Stimulated activated CD8-positive, alpha-beta memory T cell treated with anti-CD3 and anti-CD28 coated beads, Interleukin-4, amount 100 ng/mL, for 4 hours (primary cell): Measurements from ENCODE around the gene BACH2.

Source experiments
- DNase-seq, 2 donors: peaks; one replicate each; pipeline ENCODE4 v3.0.0-alpha.2; 2020; ENCODE audit warnings: low read depth in 2 of 2, low spot score in 1 of 2

BACH2 gene

DNA sequence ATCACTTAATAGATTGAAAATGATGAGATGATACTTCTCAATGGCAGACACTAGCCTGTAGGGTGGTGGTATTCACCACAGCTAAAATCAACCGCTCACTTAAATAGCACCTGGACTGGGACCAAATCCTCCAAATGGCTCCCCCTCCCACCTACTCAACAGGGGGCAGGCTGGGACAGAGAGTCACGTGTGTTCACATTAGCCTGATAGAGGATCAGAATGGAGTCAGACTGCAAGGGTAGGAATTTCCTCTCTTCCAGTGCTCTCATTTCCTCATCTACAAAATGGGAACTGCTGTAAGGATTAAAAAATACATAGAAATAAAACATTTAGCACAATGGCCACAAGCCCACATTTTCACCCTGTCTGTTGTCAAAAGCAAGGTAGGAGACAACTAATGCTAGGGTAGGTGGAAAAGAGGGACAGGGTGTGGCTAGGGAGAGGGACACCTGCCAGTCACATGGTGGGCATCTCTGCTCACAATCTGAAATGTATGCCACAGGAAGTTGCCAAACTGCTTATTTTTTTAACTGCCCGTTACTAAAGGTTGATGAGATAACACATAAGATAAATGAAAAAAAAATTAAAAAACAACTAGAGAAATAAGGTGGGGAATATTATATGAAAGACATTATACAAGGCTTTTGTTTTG is 55.3 kb downstream of the BACH2 start:
- DNase-seq = no peak

DNA sequence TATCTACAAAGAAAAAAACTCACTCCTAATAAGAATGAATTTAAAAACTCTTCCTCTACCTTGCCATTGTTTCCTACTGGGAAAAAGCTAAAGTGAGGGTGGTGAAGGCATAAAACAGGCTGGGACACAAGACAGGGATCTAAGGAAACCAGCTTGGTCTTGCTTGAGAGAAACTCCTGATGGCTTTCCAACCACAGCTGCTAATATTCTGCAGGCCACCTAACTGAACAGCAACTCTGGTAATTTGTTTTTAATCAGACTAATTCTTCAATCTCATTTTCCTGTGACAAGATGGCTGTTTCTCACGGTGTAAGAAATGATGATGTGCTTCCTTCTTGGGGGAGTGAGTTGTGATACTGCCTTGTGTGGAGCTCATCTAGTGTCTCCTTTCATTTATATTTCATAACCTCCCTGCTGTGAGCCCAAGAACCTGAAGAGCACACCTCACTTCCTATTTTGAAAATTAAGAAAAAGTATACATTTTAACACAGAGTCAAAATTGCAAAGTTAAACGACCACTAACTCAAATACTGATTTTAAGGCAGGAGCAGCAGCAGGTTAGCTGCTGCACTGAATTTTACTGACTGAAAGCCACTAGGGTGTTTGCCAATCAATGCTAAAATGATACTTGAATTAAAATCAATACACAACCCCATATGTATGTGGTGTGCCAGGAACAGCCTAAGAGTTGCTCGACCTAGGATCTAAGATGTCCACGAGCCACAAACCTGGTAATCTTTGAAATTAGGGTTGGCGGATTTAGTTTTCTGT is 58.0 kb downstream of the BACH2 start:
- DNase-seq = no peak

DNA sequence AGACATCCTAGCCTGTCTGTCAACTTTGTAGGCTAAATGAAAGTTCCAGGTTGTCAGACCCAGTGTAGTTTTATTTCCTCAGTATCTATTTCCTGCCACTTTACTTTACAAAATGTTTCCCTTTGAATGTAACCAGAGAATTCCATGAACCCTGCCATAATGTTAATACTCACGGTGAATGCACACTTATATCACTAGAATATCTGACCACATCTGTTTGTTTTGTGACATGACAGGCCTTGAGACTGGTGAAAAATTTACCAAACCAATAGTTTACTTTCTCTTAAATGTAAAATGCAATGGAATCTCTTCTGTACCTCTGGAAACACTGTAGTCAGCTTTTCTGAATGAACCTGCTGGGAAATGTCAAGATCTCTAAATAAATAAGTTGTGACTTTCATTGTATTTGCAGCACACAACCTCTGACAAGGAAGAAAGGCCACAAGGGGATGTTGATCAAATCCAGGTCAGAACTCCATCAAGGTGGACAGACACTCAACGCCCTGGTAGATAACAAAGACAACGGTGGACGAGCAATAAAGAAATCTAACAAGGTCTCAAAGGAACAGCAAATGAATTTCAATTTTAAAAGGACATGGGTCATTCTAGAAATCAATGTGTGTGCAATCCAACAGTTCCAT is 59.2 kb downstream of the BACH2 start:
- no peak for DNase-seq

DNA sequence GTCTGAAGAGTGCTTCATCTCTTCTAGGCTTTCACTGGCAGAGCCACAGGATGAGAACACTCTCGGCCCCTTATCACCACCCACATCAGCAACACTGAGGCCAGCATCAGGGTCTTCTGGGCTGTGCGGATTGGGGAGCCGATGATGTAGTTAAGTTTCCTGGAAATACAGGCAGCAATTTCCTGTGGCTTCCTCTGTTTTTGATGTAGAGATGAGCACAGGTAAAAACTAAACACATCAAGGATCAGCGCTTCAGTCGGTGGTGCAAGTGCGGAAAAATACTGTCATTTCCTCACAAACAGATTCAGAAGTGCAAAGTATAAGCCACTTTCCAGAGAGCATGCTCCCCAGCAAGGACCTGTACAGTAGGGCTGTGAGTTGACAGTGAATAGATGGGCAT is 62.6 kb downstream of the BACH2 start:
- peak; percentile 47 to 61 for DNase-seq

DNA sequence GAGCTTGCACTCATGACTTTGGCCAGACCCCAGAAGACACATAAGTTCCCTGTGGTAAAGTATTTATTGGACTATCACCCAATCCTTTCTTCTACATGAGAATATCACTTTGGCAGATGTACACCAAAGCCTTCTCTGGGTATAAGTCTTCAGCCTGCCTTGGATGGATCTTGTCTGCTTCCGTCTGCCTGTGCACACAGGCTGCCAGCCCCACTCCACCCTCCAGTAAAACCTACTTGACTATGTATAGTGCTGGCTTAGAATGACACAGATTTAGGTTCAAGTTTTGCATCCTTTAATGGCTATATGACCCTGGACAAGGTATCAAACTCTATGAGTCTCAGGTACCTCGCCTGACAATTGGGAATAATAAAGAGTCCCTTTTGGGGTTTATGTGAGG is 63.4 kb downstream of the BACH2 start:
- DNase-seq = no peak

DNA sequence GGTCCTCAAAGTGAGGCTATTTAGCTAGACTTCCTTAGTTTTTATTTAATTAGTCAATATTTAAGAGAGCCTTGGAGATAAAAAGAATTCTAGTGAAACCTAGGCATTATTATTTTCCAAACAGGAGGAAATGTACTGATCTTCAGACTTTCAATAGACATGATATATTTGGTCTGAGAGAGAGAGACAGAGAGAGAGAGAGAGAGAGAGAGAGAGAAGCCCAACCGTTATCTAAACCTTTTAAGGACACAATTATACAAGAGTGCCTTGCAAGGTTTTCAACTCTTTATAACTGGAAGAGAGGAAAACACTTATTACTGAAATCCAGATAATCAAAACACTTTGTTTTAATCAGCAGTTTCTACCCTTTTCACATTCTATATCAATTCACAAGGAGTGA is 64.8 kb downstream of the BACH2 start:
- no peak for DNase-seq

DNA sequence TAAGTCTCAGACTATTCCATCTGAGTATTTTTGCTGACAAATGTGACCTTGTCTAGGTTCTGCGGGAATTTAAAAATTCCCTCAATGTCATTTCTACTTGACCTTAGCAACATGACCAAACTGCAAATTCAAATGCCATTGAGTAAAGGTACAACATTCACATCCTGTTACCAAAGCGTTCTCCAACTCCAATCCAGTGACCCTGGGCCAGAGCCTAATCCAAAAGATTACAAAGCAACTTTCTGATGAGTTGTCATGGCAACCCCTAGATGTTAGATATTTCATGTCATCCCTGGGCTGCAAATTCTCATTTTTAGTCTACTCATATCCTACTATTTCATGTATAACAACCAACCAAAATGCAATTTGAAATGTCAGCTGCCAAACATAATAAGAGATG is 65.3 kb downstream of the BACH2 start:
- DNase-seq = no peak

DNA sequence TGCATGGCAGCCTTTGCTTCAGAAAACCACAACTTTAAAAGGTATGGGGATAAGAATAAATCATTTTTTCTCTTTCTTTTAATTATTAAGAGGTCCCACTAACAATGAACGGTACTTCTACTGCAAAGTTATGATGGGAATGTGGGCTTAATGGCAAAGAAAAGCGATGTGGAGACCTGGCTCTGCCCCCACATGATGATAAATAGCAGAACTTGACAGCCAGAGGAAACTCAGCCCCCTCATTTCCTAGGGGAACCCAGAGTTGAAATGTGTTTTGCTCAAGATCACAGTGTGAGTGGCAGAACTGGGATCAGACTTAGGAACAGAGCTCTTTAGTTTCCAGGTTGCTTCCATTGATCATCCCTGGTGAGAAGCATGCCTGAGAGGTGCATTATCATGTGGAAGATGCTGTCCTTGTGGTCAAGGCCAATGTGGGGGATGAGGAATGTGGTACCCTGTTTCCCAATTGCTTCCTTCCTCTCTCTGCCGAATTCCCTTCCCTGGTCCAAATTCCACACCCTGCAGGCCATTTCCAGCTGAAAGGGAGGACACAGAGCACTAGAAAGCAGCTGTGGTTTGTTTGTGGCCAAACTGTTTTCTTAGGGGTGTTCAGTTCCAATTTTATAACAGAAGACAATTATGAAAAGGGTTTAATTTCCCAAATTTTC is 66.0 kb downstream of the BACH2 start:
- no peak for DNase-seq

DNA sequence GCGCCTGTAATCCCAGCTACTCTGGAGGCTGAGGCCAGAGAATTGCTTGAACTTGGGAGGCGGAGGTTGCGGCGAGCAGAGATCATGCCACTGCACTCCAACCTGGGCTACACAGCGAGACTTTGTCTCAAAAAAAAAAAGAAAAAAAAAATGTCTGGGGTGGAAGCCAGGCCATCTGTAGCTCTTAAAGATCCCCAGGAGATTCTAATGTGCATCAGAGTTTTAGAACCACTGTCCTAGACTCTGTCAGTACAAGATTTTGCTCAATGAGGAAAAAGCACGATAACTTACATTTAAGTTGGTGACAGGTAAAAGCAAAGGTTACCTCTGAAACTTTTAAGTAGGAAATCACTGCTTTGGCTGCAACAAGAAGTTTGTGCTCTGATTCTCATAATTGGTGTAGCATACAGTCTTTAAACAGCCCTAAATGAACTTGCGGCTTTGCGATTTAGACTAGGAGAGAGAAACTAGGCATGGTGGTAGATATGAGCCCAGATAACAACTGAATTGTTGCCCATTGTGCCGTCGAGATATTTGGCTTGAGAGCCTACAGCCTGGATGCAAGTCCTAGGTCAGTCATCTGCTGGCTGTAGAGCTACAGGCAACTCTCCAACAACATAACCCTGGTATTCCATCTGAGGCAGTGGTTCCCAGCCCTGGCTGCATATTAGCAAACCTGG is 67.2 kb downstream of the BACH2 start:
- no peak for DNase-seq

DNA sequence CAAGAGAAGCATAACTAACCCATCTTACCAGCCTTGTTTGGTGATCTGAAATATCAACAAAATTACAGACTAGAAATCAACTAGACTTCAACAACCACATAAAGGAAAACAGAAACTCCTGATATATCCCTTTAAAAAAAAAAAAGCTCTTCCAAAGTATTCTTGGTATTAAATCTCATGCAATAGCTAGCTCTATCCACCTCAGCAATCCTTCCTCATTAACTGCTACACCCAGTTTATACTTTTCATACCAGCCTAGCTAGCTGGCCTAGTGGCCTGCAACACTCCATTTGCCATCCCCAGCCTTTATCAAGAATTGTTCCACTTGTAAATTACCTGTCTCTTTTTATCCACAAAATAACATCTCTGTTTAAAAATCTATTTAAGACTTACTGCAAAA is 69.0 kb downstream of the BACH2 start:
- DNase-seq = no peak

DNA sequence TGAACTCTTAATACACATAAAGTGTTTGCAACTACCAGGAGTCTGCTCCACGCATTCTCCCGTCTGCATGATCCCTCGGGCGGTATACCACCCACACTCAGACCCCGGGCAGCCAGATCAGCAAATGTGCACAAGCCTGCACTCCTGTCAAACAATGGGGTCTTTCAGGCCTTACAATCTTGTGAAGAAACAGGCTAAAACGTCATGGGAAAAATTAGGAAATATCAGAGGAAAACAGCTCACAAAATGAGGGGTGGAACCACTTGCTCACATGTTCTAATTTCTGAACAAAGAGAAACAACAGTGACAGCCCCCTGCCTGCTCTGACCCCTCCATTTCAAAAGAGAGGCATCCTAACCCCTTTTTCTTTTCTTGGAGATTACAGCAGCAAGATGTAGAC is 69.4 kb downstream of the BACH2 start:
- no peak for DNase-seq

DNA sequence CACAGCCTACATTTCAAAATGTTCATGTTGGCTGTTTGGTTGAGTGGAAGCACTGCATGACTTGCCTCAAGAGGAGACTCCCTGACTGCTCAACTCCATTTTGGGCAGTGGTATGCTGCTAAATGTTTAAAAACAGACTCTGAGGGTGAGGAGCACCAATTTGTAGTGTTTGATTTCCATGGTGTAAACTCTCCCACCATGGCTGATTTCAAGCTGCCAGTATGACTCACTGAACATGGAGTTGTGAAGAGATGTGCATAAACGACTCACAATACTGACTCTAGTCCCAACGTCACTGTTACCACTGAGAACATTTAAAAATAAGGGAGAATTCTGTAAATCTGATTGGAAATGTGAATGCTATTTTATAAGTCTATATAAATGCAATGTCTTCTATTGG is 70.4 kb downstream of the BACH2 start:
- no peak for DNase-seq

DNA sequence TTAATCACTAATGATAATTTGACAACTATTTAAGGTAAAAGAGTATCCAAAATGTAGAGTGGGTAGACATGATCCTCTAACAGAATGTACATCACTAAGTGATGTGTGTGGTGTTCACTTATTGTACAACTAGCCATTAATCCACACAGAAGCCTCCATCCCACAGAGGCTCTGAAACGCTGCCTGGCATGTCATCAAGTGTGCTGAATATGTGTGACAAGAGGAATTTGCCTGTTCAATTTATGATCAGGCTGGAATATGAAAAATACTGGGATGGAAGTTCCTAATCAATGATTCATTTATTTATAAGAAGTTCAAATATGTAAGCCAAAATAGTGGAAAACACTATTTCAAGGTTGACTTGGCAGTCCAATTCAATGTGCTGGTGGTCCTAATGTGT is 72.4 kb downstream of the BACH2 start:
- no peak for DNase-seq

DNA sequence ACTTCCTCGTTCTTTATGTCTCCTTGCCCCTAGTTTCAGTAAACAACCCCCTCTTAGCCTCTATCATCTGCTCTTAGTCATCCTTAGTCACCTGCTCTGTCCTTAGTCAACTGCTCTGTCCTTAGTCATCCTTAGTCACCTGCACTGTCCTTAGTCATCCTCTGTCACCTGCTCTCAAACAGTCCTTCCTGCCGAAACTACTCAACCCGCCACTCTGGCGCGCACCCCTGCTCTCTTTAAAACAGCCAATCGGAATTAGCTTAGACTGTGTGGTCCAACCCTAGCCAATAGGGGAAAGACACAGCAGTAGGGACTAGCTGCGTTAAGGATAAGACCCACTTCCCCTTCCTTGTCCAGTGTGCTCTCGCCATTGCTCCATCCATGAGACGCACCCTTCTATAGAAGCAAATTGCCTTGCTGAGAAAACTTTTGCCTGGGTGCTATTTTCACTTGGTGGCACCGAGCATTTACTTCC is 73.9 kb downstream of the BACH2 start:
- peak in 1 of 2 donors; percentile 51 for DNase-seq

DNA sequence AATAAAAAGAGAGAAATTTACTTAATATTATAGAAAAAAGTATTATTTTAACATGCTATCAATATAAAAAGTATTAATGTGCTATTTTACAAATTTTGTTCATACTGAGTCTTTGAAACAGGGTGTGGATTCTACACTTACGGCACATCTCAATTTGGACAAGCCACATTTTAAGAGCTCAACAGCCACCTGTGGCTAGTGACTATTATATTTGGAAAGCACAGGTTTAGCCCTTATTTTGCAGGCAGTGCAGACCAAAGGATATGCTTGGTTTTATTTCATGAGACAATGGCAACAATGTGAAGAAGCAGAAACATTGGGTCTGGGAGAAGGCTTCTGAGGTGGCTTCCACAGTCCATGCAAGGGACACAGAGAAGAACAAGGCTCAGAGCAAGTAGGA is 74.6 kb downstream of the BACH2 start:
- no peak for DNase-seq

DNA sequence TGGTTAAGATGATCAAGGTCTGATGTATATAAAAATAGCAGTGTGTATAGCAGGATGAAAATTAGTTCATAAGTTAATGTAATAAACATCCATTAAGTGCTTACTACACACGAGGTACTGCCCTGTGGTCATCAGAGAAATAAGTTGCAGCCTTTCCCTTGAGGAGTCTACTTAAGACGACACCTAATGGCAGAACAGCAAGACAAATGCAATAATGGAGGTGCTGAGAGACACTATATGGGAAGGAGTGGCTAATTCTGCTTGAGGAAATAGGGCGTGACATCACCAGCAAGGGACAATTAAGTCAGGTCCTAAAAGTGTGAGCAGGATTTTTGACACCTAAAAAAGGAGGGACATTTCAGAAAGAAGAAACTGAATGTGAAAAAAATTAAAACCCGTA is 75.2 kb downstream of the BACH2 start:
- no peak for DNase-seq

DNA sequence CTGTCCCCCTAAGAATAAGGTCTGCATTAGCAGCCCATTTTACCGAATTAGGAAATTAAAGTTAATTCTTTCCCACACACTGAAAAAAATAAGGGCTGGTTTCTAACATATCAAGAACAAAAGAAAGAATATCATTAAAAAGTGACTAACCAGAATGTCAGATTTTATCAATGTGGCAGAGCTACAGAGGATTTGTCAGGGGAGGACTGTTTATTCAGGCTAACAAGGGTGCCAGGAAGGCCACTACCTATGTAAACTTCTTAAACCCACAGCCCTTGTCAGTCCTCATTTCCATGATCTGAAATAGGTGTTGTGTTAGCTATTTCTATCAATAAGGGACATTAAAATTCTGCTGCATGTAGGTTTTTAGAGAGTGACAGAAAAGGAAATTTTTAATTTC is 76.4 kb downstream of the BACH2 start:
- DNase-seq = no peak

DNA sequence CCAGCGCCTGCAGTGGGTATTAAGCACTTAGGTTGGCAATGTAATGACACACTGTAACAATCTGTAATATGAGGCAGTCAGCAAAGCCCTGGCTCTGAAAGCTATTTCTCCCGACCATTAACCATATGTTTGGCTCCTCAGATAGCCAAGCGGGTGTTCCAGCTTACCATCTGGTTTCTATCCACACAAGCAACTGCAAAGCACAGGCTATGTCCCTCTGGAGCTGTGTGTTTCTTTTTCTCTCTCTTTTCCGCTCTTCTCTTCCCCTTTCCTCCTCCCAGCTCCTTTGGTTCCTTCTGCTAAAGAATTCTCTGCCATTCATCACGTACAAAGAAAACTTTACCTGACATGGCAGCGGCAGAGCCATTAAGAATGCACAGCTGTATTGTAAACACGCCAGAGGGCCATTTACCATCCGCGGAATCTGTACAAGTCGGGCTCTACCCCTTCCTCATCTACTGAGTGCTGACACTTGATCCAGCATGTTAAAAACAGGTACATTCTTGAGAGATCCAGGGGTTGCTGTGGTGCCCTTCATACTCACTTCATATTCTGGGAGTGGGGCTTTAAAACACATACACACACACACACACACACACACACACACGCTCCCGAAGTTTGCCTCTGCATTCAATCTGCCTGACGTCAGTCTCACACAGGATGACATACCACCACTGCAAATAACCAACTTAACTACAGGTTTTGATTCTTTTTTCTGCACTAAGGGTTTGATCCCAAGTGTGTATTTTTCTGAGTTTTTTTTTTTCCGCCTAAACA is 77.2 kb downstream of the BACH2 start:
- no peak for DNase-seq

DNA sequence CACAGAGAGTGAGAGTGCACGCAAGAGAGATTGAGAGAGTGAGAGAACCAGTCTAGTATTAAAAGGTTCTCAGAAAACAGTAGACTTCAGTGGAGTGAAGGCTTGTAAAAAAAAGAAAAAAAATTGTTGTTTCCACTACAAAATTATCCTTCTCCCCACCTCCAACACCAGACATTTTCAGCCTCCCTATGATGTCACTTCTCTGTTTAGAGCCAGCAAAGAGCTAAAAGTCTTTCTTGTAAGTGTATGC is 77.8 kb downstream of the BACH2 start:
- DNase-seq = no peak

DNA sequence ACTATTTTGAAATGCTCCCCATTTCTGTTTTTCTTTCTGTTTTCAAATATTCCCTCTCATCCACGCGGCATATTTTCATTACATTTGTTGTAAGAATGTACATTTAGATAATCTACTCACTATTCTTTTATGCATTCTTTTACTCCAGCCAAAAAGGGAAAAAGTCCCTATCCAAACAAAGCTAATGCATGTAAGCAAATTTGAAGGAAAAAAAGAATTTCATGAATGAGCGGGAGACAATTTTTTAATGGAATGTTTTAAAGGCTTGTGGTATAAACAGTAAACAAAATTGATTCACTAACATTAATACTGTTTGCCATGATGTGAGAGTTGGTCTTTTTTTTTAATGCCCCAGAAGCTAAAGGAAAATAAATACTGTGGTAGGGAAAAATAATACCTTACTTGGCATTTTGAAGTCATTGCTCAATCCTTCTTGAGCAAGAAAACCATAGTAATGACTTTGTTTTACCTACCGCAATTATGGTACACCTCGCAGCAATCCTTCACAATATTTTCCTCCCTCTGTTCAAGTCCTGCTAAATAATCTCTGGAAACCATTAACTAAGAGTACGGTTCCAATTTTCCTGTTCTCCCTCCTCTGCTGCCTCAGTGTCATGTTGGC is 79.0 kb downstream of the BACH2 start:
- DNase-seq = no peak
